Measurements from ENCODE around the gene NUTM2G. TPM values are rescaled to one million over a fixed set of nuclear protein-coding genes. Genes with fewer than 3 reads are reported as not detected.
"Not testable (repeated sequence)": the region's sequence is repeated elsewhere in the genome, so short reads cannot be mapped to it uniquely, and the experiment has no call there.

Gene NUTM2G
- total RNA-seq, 2 experiments from 2014 or later = not detected

GRCh38 chr9:96935401-96935800 lies 6.8 kb downstream of the NUTM2G start:
- H3K36me3 ChIP-seq (ENCODE audit: insufficient read depth, low read length); H3K27ac ChIP-seq (ENCODE audit: low read depth in 1 of 2, low read length in 2 of 2); DNase-seq; H3K4me1 Mint-ChIP-seq (ENCODE audit: low read depth); POLR2A ChIA-PET; H3K4me3 ChIP-seq (ENCODE audit: low read length); H3K27me3 ChIP-seq (ENCODE audit: control insufficient read depth in 1 of 2, insufficient read depth in 2 of 2, low read length in 2 of 2); CTCF ChIA-PET; intact Hi-C loops (cut with DNase I, micrococcal nuclease); ATAC-seq (ENCODE audit: poor library complexity); H3K4me1 ChIP-seq (ENCODE audit: insufficient read depth, low read length); H3K27me3 Mint-ChIP-seq; H3K9me3 ChIP-seq (ENCODE audit: control insufficient read depth in 1 of 2, insufficient read depth in 1 of 2, low read length in 2 of 2); H3K36me3 Mint-ChIP-seq (ENCODE audit: low read depth); H3K27ac Mint-ChIP-seq; H3K9me3 Mint-ChIP-seq; H3K4me3 Mint-ChIP-seq: not testable (repeated sequence)

GRCh38 chr9:96937442-96937841 lies 8.8 kb downstream of the NUTM2G start:
- DNase-seq; POLR2A ChIA-PET; H3K27ac ChIP-seq (ENCODE audit: low read depth in 1 of 2, low read length in 2 of 2); H3K9me3 ChIP-seq (ENCODE audit: control insufficient read depth in 1 of 2, insufficient read depth in 1 of 2, low read length in 2 of 2); CTCF ChIA-PET; H3K4me1 Mint-ChIP-seq (ENCODE audit: low read depth); H3K4me1 ChIP-seq (ENCODE audit: insufficient read depth, low read length); H3K9me3 Mint-ChIP-seq; H3K4me3 ChIP-seq (ENCODE audit: low read length); H3K27ac Mint-ChIP-seq; H3K27me3 ChIP-seq (ENCODE audit: control insufficient read depth in 1 of 2, insufficient read depth in 2 of 2, low read length in 2 of 2); intact Hi-C loops (cut with DNase I, micrococcal nuclease); H3K36me3 Mint-ChIP-seq (ENCODE audit: low read depth); H3K36me3 ChIP-seq (ENCODE audit: insufficient read depth, low read length); H3K27me3 Mint-ChIP-seq; ATAC-seq (ENCODE audit: poor library complexity): not testable (repeated sequence)
- peak overlapping the region; percentile 3 for H3K4me3 Mint-ChIP-seq

GRCh38 chr9:96938957-96939665 lies 10.5 kb downstream of the NUTM2G start:
- H3K36me3 ChIP-seq (ENCODE audit: insufficient read depth, low read length); H3K4me3 ChIP-seq (ENCODE audit: low read length); H3K27ac ChIP-seq (ENCODE audit: low read depth in 1 of 2, low read length in 2 of 2); POLR2A ChIA-PET; H3K9me3 ChIP-seq (ENCODE audit: control insufficient read depth in 1 of 2, insufficient read depth in 1 of 2, low read length in 2 of 2); H3K4me1 Mint-ChIP-seq (ENCODE audit: low read depth); intact Hi-C loops (cut with DNase I, micrococcal nuclease); ATAC-seq (ENCODE audit: poor library complexity); H3K9me3 Mint-ChIP-seq; H3K4me1 ChIP-seq (ENCODE audit: insufficient read depth, low read length); H3K27ac Mint-ChIP-seq; DNase-seq; H3K27me3 Mint-ChIP-seq; H3K27me3 ChIP-seq (ENCODE audit: control insufficient read depth in 1 of 2, insufficient read depth in 2 of 2, low read length in 2 of 2); CTCF ChIA-PET; H3K4me3 Mint-ChIP-seq: not testable (repeated sequence)
- H3K36me3 Mint-ChIP-seq (ENCODE audit: low read depth) = peaks cover 10% of the 10 kb centered on the region

GRCh38 chr9:96940982-96941381 lies 12.3 kb downstream of the NUTM2G start:
- H3K27me3 ChIP-seq (ENCODE audit: control insufficient read depth in 1 of 2, insufficient read depth in 2 of 2, low read length in 2 of 2); H3K4me1 ChIP-seq (ENCODE audit: insufficient read depth, low read length); H3K4me3 Mint-ChIP-seq; H3K9me3 ChIP-seq (ENCODE audit: control insufficient read depth in 1 of 2, insufficient read depth in 1 of 2, low read length in 2 of 2); H3K27ac Mint-ChIP-seq; DNase-seq; H3K27ac ChIP-seq (ENCODE audit: low read depth in 1 of 2, low read length in 2 of 2); CTCF ChIA-PET; H3K36me3 ChIP-seq (ENCODE audit: insufficient read depth, low read length); POLR2A ChIA-PET; H3K9me3 Mint-ChIP-seq; intact Hi-C loops (cut with DNase I, micrococcal nuclease); ATAC-seq (ENCODE audit: poor library complexity); H3K27me3 Mint-ChIP-seq; H3K4me3 ChIP-seq (ENCODE audit: low read length); H3K4me1 Mint-ChIP-seq (ENCODE audit: low read depth): not testable (repeated sequence)
- H3K36me3 Mint-ChIP-seq (ENCODE audit: low read depth) = peaks cover 10% of the 10 kb centered on the region

GRCh38 chr9:96941628-96942027 lies 13.0 kb downstream of the NUTM2G start:
- POLR2A ChIA-PET; H3K9me3 ChIP-seq (ENCODE audit: control insufficient read depth in 1 of 2, insufficient read depth in 1 of 2, low read length in 2 of 2); ATAC-seq (ENCODE audit: poor library complexity); H3K36me3 ChIP-seq (ENCODE audit: insufficient read depth, low read length); intact Hi-C loops (cut with DNase I, micrococcal nuclease); H3K4me1 Mint-ChIP-seq (ENCODE audit: low read depth); H3K27me3 ChIP-seq (ENCODE audit: control insufficient read depth in 1 of 2, insufficient read depth in 2 of 2, low read length in 2 of 2); CTCF ChIA-PET; H3K4me3 Mint-ChIP-seq; H3K9me3 Mint-ChIP-seq; H3K27ac ChIP-seq (ENCODE audit: low read depth in 1 of 2, low read length in 2 of 2); H3K4me3 ChIP-seq (ENCODE audit: low read length); H3K4me1 ChIP-seq (ENCODE audit: insufficient read depth, low read length); DNase-seq; H3K27ac Mint-ChIP-seq; H3K27me3 Mint-ChIP-seq: not testable (repeated sequence)
- H3K36me3 Mint-ChIP-seq (ENCODE audit: low read depth) = peaks cover 10% of the 10 kb centered on the region

- peaks cover 10% of the 10 kb centered on the region for H3K36me3 Mint-ChIP-seq (ENCODE audit: low read depth)
- H3K4me3 Mint-ChIP-seq; H3K27ac ChIP-seq (ENCODE audit: low read depth in 1 of 2, low read length in 2 of 2); intact Hi-C loops (cut with DNase I, micrococcal nuclease); H3K4me3 ChIP-seq (ENCODE audit: low read length); H3K27me3 ChIP-seq (ENCODE audit: control insufficient read depth in 1 of 2, insufficient read depth in 2 of 2, low read length in 2 of 2); CTCF ChIA-PET; H3K4me1 Mint-ChIP-seq (ENCODE audit: low read depth); POLR2A ChIA-PET; H3K9me3 ChIP-seq (ENCODE audit: control insufficient read depth in 1 of 2, insufficient read depth in 1 of 2, low read length in 2 of 2); H3K4me1 ChIP-seq (ENCODE audit: insufficient read depth, low read length); H3K27me3 Mint-ChIP-seq; H3K36me3 ChIP-seq (ENCODE audit: insufficient read depth, low read length); H3K9me3 Mint-ChIP-seq; ATAC-seq (ENCODE audit: poor library complexity); H3K27ac Mint-ChIP-seq; DNase-seq: not testable (repeated sequence)
These were observed 13.5 kb downstream of the NUTM2G start for GRCh38 chr9:96942181-96942580.

- POLR2A ChIA-PET; H3K36me3 ChIP-seq (ENCODE audit: insufficient read depth, low read length); H3K4me1 Mint-ChIP-seq (ENCODE audit: low read depth); H3K4me1 ChIP-seq (ENCODE audit: insufficient read depth, low read length); H3K27me3 Mint-ChIP-seq; DNase-seq; H3K4me3 ChIP-seq (ENCODE audit: low read length); CTCF ChIA-PET; H3K27me3 ChIP-seq (ENCODE audit: control insufficient read depth in 1 of 2, insufficient read depth in 2 of 2, low read length in 2 of 2); intact Hi-C loops (cut with DNase I, micrococcal nuclease); ATAC-seq (ENCODE audit: poor library complexity); H3K9me3 ChIP-seq (ENCODE audit: control insufficient read depth in 1 of 2, insufficient read depth in 1 of 2, low read length in 2 of 2); H3K4me3 Mint-ChIP-seq; H3K9me3 Mint-ChIP-seq; H3K27ac Mint-ChIP-seq; H3K27ac ChIP-seq (ENCODE audit: low read depth in 1 of 2, low read length in 2 of 2): not testable (repeated sequence)
- H3K36me3 Mint-ChIP-seq (ENCODE audit: low read depth) = peaks cover 20% of the 10 kb centered on the region
These were observed 20.7 kb downstream of the NUTM2G start for GRCh38 chr9:96949346-96949745.
